Measurements from ENCODE around the gene GNB4.

Gene GNB4

DNA sequence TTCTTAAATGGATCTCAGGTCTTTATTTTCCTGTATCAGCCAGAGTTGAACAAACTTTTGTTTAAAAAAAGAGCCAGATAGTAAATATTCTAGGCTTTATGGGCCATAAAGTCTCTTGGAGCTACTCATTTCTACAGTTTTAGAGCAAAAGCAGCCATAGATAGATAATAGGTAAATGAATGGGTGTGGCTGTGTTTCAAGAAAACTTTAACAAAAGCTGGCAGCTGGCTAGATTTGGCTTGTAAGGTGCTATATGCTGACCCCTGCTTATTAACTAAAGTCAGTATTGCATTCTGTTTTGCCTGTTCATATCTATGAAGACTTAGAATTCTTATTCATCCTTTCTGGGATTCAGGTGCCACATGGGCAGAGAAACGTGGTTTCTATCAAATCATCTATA, 74.8 kb downstream of the GNB4 start:
- intact Hi-C loops (cut with DNase I) = no loop called here

GRCh38 chr3:179375091-179375999, 75.9 kb downstream of the GNB4 start:
- intact Hi-C loops (cut with DNase I) = no loop called here
- no peak for DNase-seq

More for the DNA sequence above, 74.8 kb downstream of the GNB4 start:
- no peak for DNase-seq

DNA sequence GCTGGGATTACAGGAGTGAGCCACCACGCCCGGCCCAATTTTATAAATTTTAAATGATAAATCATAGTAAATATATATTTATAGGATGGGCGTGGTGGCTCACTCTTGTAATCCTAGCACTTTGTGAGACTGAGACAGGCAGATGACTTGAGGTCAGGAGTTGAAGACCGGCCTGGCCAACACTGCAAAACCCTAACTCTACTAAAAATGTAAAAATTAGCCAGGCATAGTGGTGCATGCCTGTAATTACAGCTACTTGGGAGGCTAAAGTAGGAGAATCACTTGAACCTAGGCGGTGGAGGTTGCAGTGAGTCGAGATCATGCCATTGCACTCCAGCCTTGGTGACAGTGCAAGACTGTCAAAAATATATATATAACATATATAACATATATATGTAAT, 77.3 kb downstream of the GNB4 start:
- DNase-seq = no peak
- intact Hi-C loops (cut with DNase I) = no loop called here

- intact Hi-C loops (cut with DNase I) = no loop called here
- no peak for DNase-seq
Measured at GRCh38 chr3:179369621-179370020, 81.6 kb downstream of the GNB4 start.

DNA sequence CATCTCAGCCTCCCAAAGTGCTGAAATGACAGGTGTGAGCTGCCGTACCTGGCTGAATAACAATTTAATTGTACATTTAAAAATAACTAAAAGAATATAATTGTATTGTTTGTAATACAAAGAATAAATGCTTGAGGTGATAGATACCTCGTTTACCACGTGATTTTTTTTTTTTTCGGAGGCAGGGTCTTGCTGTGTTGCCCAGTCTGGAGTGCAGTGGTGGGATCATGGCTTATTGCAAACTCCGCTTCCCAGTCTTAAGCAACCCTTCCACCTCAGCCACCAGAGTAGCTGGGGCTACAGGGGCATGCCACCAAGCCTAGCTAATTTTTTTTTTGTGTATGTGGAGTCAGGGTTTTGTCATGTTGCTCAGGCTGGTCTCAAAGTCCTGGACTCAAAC, 87.9 kb downstream of the GNB4 start:
- intact Hi-C loops (cut with DNase I) = no loop called here

DNA sequence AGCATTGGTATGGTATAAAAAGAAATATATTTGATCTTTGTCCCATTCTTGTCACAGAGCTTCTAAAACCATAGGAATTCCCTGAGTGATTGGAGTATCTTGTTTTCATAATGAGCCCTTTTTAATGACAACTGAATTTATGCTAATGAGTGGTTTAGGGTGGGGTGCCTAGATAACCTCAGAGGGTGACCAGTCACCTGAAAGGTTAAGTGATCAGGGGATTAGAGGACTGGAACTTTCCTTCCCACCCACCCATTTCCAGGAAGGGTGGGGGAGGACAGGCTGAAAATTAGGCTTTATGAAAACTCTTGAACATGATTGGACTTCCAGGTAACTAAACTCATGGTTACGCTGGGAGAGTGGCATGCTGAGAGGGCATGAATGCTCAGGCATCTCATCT, 95.3 kb downstream of the GNB4 start:
- intact Hi-C loops (cut with DNase I) = no loop called here
- DNase-seq = no peak

More for the DNA sequence above, 87.9 kb downstream of the GNB4 start:
- DNase-seq = no peak

DNA sequence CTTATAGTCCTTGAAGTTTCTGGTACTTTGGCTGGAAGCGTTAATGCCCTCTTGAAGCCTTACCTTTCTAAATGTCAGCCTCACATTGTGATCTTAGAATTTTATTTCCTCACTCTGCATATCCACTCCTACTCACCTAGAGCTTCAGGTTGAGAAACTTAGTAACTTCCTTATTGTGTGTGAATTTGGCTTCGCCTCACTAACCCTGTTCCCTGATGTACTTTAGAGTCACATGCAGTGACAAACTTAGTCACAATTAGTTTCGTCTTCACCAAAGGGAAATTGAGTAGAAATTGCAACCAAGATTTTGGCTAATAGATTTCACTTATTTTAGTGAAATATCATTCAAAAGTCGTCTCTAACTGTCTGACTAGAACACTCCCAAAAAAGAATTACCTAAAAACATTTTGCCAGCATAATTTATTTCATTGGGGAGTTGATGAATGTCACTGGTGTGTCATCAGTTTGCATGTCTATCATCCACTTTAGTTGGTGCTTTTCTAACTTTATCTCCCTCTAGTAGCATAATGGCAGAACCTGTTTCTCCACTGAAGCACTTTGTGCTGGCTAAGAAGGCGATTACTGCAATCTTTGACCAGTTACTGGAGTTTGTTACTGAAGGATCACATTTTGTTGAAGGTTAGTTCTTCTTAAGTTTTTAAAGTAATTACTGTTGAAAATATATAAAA, 102.8 kb downstream of the GNB4 start:
- intact Hi-C loops (cut with DNase I) = loop anchor here (5.0 kb wide), 1 partner anchor 214 kb away; the partner anchor contains the start of gene ACTL6A

GRCh38 chr3:179347345-179348194, 103.7 kb downstream of the GNB4 start, which contains the start of gene MFN1:
MFN1 (plus strand) TSS chr3:179347709; CDS start chr3:179348852, 1,143 bp downstream.
- intact Hi-C loops (cut with DNase I) = loop anchor here (5.0 kb wide), 1 partner anchor 215 kb away; the partner anchor contains the start of gene ACTL6A

More for the DNA sequence above, 102.8 kb downstream of the GNB4 start:
- no peak for DNase-seq

More at GRCh38 chr3:179347345-179348194, 103.7 kb downstream of the GNB4 start, which contains the start of gene MFN1:
- peak; percentile 89 to 97 (median 94) for DNase-seq
